ENCODE measurements around the gene ERF. TPM values are rescaled to one million over a fixed set of nuclear protein-coding genes. Genes with fewer than 3 reads are reported as not detected.

Gene ERF
- polyA plus RNA-seq, 1 of the 3 experiments (the other 2 are of a cell fraction): 89.6 TPM

DNA sequence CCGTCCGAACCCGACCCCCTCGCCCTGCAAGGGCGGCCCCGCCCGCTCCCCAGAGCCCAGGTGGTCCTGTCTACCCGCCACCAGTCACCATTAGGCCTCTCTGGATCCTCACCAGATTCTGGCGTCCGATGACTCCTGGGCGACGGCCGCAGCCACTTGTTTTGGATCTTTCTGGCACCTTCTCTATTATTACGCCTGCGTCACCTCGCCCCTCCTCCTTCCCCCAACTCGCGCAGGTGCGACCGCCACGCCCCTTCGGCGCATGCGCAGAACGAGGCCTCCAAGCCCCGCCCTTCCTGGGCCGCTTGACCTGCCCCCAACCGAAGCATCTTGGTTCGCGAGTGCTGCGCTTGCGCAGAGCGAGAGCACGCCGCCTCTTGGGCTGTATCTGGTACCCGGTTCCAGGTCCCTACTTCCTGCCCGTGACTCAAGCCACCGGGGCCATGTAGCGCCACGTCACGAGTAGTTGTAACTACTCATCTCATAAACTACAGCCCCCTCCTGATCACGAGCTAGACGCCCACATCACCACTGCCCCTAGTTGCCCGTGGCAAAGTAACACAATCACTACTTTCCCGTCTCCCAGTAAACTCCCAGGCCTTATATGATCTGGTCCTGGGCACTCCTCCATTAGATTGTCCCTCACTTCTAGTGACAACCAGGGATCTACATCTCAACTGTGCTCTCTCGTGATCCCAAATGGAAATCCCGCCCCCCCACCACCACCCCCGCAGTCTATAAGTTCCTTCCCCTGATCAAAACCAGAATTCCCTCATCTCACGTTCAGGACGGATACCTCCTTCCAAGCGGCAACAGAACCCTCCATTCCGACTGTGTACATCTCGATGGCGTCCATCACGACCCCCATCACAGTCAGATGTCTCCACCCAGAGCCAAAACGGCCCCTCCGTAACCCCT lies 37.1 kb downstream of the ERF start, which contains the start of gene DEDD2:
Gene DEDD2 (minus strand): TSS at position 158 of the 918 bp plus-strand sequence. CDS start 670 bp downstream, outside the sequence.
- POLR2A ChIA-PET: interaction anchor here (1.2 kb wide), 1 partner anchor 10 kb away, joined by 3 read pairs; no protein-coding TSS in a partner anchor
- TF ChIP-seq GATA2 (CRISPR knock-in tag; IDR thresholded peaks at IDR 0.05) (no peak), SMC3 (IDR thresholded peaks at IDR 0.05; ENCODE audit: low read depth, low read length) (no peak), FOXM1 (IDR thresholded peaks at IDR 0.05; ENCODE audit: low read depth) (no peak), NFIC (IDR thresholded peaks at IDR 0.05; ENCODE audit: borderline replicate concordance) (no peak), RXRA (IDR thresholded peaks at IDR 0.05; ENCODE audit: borderline replicate concordance, low read depth) (no peak), JUND (IDR thresholded peaks at IDR 0.05) (no peak), MXI1 (IDR thresholded peaks at IDR 0.05; ENCODE audit: low read depth, low read length) (peak; percentile 84; the same call in 1 of the 2 replicates), YY1 (IDR thresholded peaks at IDR 0.05; ENCODE audit: low read depth) (0 out of 2 replicates have a peak, but pooled peaks have one; percentile 11), TCF12 (IDR thresholded peaks at IDR 0.05) (no peak), ELF1 (IDR thresholded peaks at IDR 0.05) (peak; percentile 66; the same call in 1 of the 2 replicates), NRF1 (IDR thresholded peaks at IDR 0.05; ENCODE audit: low read depth, low read length) (peak; percentile 98), RFX5 (IDR thresholded peaks at IDR 0.05; ENCODE audit: low read length) (no peak), RAD21 (IDR thresholded peaks at IDR 0.05; ENCODE audit: low read length) (no peak), EP300 (IDR thresholded peaks at IDR 0.05; ENCODE audit: borderline replicate concordance in 1 of 2, low read depth in 1 of 2, low read length in 1 of 2) (peak in 1 of 2 experiments; percentile 61; a peak in 2 of 4 replicates), ZBTB33 (IDR thresholded peaks at IDR 0.05; ENCODE audit: borderline replicate concordance, low read depth) (no peak), TAF1 (IDR thresholded peaks at IDR 0.05; ENCODE audit: borderline replicate concordance, low read depth, low read length) (peak; percentile 29; the same call in 1 of the 2 replicates), POLR2AphosphoS5 (IDR thresholded peaks at IDR 0.05; ENCODE audit: low read depth, low read length) (peak; percentile 64; the same call in 1 of the 2 replicates)
- TF ChIP-seq, protein P1, sequence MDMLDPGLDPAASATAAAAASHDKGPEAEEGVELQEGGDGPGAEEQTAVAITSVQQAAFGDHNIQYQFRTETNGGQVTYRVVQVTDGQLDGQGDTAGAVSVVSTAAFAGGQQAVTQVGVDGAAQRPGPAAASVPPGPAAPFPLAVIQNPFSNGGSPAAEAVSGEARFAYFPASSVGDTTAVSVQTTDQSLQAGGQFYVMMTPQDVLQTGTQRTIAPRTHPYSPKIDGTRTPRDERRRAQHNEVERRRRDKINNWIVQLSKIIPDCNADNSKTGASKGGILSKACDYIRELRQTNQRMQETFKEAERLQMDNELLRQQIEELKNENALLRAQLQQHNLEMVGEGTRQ (IDR thresholded peaks at IDR 0.05; ENCODE audit: borderline replicate concordance, low read depth, low read length): no peak
- TF ChIP-seq, protein P2, sequence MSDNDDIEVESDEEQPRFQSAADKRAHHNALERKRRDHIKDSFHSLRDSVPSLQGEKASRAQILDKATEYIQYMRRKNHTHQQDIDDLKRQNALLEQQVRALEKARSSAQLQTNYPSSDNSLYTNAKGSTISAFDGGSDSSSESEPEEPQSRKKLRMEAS (IDR thresholded peaks at IDR 0.05; ENCODE audit: low read depth): peak; percentile 53; the same call in 1 of the 2 replicates
- TF ChIP-seq, protein P3, sequence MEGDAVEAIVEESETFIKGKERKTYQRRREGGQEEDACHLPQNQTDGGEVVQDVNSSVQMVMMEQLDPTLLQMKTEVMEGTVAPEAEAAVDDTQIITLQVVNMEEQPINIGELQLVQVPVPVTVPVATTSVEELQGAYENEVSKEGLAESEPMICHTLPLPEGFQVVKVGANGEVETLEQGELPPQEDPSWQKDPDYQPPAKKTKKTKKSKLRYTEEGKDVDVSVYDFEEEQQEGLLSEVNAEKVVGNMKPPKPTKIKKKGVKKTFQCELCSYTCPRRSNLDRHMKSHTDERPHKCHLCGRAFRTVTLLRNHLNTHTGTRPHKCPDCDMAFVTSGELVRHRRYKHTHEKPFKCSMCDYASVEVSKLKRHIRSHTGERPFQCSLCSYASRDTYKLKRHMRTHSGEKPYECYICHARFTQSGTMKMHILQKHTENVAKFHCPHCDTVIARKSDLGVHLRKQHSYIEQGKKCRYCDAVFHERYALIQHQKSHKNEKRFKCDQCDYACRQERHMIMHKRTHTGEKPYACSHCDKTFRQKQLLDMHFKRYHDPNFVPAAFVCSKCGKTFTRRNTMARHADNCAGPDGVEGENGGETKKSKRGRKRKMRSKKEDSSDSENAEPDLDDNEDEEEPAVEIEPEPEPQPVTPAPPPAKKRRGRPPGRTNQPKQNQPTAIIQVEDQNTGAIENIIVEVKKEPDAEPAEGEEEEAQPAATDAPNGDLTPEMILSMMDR (IDR thresholded peaks at IDR 0.05): no peak
- H3K9me2 ChIP-seq: no peaks in the 10 kb centered on the region
- CTCF ChIA-PET: interaction anchor here (0.7 to 1.8 kb wide), 6 partner anchors 23 to 76 kb away, joined by 3 to 5 read pairs (median 3); no protein-coding TSS in a partner anchor
- peak within 1 kb of the TSS; percentile 80 to 99 for H3K4me3 ChIP-seq (ENCODE audit: low read depth in 2 of 2, low read length in 1 of 2)
- H3K4me2 ChIP-seq: peak within 1 kb of the TSS; percentile 89
- peak; percentile 95 for DNase-seq
- H3K4me1 ChIP-seq (ENCODE audit: control insufficient read depth in 1 of 2, insufficient read depth in 2 of 2, low read depth in 1 of 2, low read length in 1 of 2): peaks cover 9 to 28% of the 10 kb centered on the region in 2 experiments; a peak in 2 of 4 replicates
- H3K27me3 ChIP-seq (ENCODE audit: insufficient read depth): no peaks in the 10 kb centered on the region
- peaks cover 88% of the 10 kb centered on the region for H3K79me2 ChIP-seq (ENCODE audit: insufficient read depth)
- no peaks in the 10 kb centered on the region for H3K9me3 ChIP-seq
- peak within 1 kb of the TSS; percentile 88 to 90 for H3K27ac ChIP-seq (ENCODE audit: low read depth in 2 of 2, low read length in 1 of 2)
- H4K20me1 ChIP-seq (ENCODE audit: insufficient read depth): no peaks in the 10 kb centered on the region; the same call in 1 of the 2 replicates
- peaks cover 12% of the 10 kb centered on the region for H3F3A ChIP-seq (replicated peaks; ENCODE audit: insufficient read depth)
- 17% methylated on average over 51 of the region's 57 CpGs for WGBS (ENCODE audit: low lambda C conversion rate)
- H3K36me3 ChIP-seq (replicated peaks in 1 of 2; ENCODE audit: control insufficient read depth in 1 of 2, insufficient read depth in 2 of 2, low read length in 1 of 2): peaks cover 14 to 18% of the 10 kb centered on the region in 2 experiments
- peak within 1 kb of the TSS; percentile 77 for H2AFZ ChIP-seq (ENCODE audit: low read depth)
- peak within 1 kb of the TSS; percentile 77 for H3K9ac ChIP-seq

Data from SK-N-SH (cell line).